Caco-2 (cell line): ENCODE data around the gene VPS37D. TPM values are rescaled to one million over a fixed set of nuclear protein-coding genes. Genes with fewer than 3 reads are reported as not detected.

Experiments
- BruUV-seq: library from RNA; stranded (reverse); fragments of 400-500 nt; replicated peaks from 2 replicates; lab custom pipeline; 2021; lab: Mats Ljungman, UMichigan
- CTCF ChIA-PET: fragments of 300-600 bp; sonication (Branson Sonifier 250); formaldehyde crosslinking; loops from one replicate; lab custom pipeline; 2022; ENCODE audit warnings: antibody characterized with exemption; lab: Charles Lee
- POLR2A ChIA-PET: fragments of 300-600 bp; sonication (Branson Sonifier 250); formaldehyde crosslinking; loops from one replicate; lab custom pipeline; 2022; ENCODE audit warnings: antibody characterized with exemption; lab: Charles Lee
- DNase-seq, 2 experiments: peaks; one replicate each; pipeline versions ENCODE4 v3.0.0 to v3.0.0-alpha.2; 2020 to 2022
- H3K27me3 ChIP-seq: replicated peaks from 2 replicates; pipeline ENCODE4 v1.6.0; 2011; ENCODE audit warnings: low read length; ENCODE audit not compliant: control insufficient read depth, insufficient read depth
- H3K36me3 ChIP-seq: 2 replicates; pipeline ENCODE4 v1.5.1; 2011; ENCODE audit warnings: low read length; ENCODE audit not compliant: control insufficient read depth, insufficient read depth
- H3K4me1 ChIP-seq: fragments of 250-450 bp; sonication (Bioruptor Pico); 2 replicates; pipeline ENCODE4 v1.5.1; 2020; ENCODE audit warnings: mild to moderate bottlenecking
- H3K4me3 ChIP-seq: 2 replicates; pipeline ENCODE4 v1.5.1; 2011; ENCODE audit warnings: low read depth, mild to moderate bottlenecking, control low read depth, low read length
- H3K9me3 ChIP-seq: fragments of 250-450 bp; sonication (Bioruptor Pico); 2 replicates; pipeline ENCODE4 v1.5.1; 2020; ENCODE audit warnings: mild to moderate bottlenecking, moderate library complexity
- H3K27ac Mint-ChIP-seq: one replicate; pipeline ENCODE4 v1.8.0; 2022; ENCODE audit warnings: mixed read lengths; ENCODE audit not compliant: unreplicated experiment
- H3K27me3 Mint-ChIP-seq: one replicate; pipeline ENCODE4 v1.8.0; 2022; ENCODE audit warnings: mixed read lengths; ENCODE audit not compliant: insufficient read depth, unreplicated experiment
- H3K36me3 Mint-ChIP-seq: one replicate; pipeline ENCODE4 v1.8.0; 2022; ENCODE audit warnings: mild to moderate bottlenecking, mixed read lengths; ENCODE audit not compliant: insufficient read depth, unreplicated experiment
- H3K4me1 Mint-ChIP-seq: one replicate; pipeline ENCODE4 v1.8.0; 2022; ENCODE audit warnings: low read depth, mixed read lengths; ENCODE audit not compliant: unreplicated experiment
- H3K4me3 Mint-ChIP-seq: one replicate; pipeline ENCODE4 v1.8.0; 2022; ENCODE audit warnings: mild to moderate bottlenecking, moderate library complexity, mixed read lengths; ENCODE audit not compliant: unreplicated experiment
- H3K9me3 Mint-ChIP-seq: one replicate; pipeline ENCODE4 v1.8.0; 2022; ENCODE audit warnings: mixed read lengths; ENCODE audit not compliant: unreplicated experiment
- CTCF ChIP-seq, 2 experiments: fragments of 200-600 bp in 1 of 2; IDR thresholded peaks; 1 replicate in 1 of 2; 2 replicates in 1 of 2; pipeline versions ENCODE4 v1.5.1 to v1.8.0; 2011 to 2022; ENCODE audit warnings: antibody characterized with exemption in 1 of 2, control low read depth in 1 of 2, inconsistent platforms in 1 of 2, low read depth in 1 of 2, low read length in 1 of 2, mild to moderate bottlenecking in 1 of 2, moderate library complexity in 1 of 2; ENCODE audit not compliant: insufficient read depth in 1 of 2, severe bottlenecking in 1 of 2, unreplicated experiment in 1 of 2
- intact Hi-C: fragments of 100-400 bp; cut with micrococcal nuclease; formaldehyde crosslinking; loops from one replicate; pipeline ENCODE4 v1.10.0; 2022; ENCODE audit not compliant: unreplicated experiment
- total RNA-seq: library from RNA; stranded (reverse); gene quantifications from 2 replicates; pipeline ENCODE4 v1.2.3, GENCODE V29; 2022

Gene VPS37D
- total RNA-seq, 1 experiment from 2014 or later, result 2.7 TPM

DNA sequence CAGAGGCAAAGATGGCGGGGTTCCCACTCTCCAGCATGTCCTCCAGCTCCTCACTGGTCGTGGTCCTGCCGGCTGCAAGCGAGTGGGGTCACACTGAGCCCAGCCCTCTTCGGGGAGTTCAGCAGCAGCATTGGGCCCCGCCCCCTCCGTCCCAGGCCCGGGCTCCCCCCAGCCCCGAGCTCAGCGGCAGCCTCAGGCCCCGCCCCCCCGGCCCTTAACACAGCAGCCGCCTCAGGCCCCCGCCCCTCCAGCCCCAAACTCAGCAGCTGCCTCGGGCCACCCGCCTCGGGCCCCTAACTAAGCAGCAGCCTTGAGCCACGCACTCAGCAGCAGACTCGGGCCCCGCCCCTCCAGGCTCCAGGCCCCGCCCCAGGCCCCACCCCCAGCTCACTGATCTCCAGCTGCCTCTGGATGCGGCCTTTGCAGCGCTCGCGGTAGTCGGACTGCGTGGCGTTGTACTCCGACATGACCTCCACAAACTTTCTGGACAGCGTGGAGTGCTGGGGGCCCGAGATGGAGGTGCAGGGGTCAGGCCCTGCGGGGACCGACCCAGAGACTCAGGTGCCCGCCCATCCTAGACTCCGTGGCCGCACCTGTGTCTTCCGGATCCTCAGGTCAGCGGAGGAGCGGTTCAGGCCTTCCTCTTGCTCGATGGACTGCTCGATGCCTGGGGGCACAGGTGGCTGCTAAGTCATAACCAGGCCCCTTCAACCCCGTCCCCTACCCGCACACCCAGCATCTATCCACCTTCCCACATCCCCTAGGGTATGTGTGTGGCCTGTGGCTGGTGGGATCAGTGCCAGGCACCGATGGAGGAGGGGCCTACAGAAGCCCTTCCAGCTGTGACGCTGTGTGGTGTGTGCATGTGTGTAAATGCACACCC is 36.4 kb downstream of the VPS37D start:
- no TSS peak for BruUV-seq
- no peak overlapping the region for H3K4me3 Mint-ChIP-seq
- Histone ChIP-seq H3K9me3 (no peaks in the 10 kb centered on the region), H3K36me3 (peaks cover 1% of the 10 kb centered on the region; the same call in 1 of the 2 replicates), H3K4me1 (peaks cover 11% of the 10 kb centered on the region), H3K4me3 (no peak overlapping the region), H3K27me3 (no peaks in the 10 kb centered on the region)
- intact Hi-C loops, result no loop called here
- no peak for TF ChIP-seq CTCF (IDR thresholded peaks at IDR 0.05; ENCODE audit: insufficient read depth in 1 of 2, low read depth in 1 of 2, low read length in 1 of 2, severe bottlenecking in 1 of 2, unreplicated experiment in 1 of 2)
- H3K4me1 Mint-ChIP-seq, result no peaks in the 10 kb centered on the region
- CTCF ChIA-PET, result interaction anchor here (0.6 to 1.2 kb wide), 2 partner anchors 11 to 34 kb away, joined by 3 read pairs; partner anchors contain the start of gene ABHD11
- no peaks in the 10 kb centered on the region for H3K27me3 Mint-ChIP-seq
- no peak for DNase-seq
- peaks cover 77% of the 10 kb centered on the region for H3K36me3 Mint-ChIP-seq
- POLR2A ChIA-PET, result no interaction called here
- no peak overlapping the region for H3K27ac Mint-ChIP-seq
- H3K9me3 Mint-ChIP-seq, result no peaks in the 10 kb centered on the region

DNA sequence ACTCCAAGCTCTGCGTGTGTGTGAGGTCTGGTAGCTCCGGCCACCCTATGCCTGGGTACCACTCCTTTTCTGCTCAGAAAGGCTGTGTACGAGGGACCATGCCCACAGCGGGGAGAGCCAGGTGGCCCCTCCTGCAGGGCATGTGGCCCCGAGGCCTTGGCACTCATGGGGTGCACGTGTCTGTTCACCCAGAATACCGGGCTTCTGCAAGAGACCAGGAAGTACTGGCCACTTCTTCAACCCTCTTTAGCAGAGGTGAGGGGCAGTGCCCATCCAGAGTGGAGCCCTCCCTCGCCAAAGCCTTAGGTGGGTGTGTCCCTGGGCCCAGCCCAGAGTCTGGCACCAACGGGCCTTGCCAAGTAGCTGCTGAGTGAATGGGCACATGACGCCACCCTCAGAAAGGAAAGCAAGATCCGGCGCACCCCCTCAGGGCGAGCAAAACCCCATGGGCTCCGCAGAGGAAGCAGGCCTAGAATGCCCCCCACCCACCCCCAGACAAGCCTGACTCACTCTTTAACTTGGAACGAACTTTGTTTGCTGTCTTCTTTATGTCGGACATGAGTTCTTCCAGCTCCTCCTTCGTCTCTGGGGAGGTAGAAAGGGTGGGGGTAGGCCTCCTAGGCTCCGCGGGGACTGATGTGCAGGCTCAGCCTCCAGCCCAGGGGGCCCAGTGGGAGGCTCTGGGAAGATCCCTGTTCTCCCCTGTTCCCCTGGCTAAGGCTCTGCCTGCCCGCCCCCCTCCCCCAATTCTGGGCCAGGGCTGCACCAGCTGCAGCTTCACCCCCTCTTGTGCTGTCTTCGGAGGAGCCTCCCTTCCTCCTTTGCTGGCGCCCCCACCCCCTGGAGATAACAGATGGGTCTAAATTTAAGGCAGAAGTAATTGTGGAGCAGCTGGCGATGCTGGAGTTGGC is 37.3 kb downstream of the VPS37D start:
- no peak overlapping the region for H3K27ac Mint-ChIP-seq
- no peaks in the 10 kb centered on the region for H3K27me3 Mint-ChIP-seq
- DNase-seq, result no peak
- no peak for TF ChIP-seq CTCF (IDR thresholded peaks at IDR 0.05; ENCODE audit: insufficient read depth in 1 of 2, low read depth in 1 of 2, low read length in 1 of 2, severe bottlenecking in 1 of 2, unreplicated experiment in 1 of 2)
- no TSS peak for BruUV-seq
- ChIA-PET POLR2A (no interaction called here), CTCF (interaction anchor here (1.2 kb wide), 1 partner anchor 10 kb away, joined by 3 read pairs; no protein-coding TSS in a partner anchor)
- H3K9me3 Mint-ChIP-seq, result no peaks in the 10 kb centered on the region
- peaks cover 2% of the 10 kb centered on the region for H3K4me1 ChIP-seq
- H3K27me3 ChIP-seq, result no peaks in the 10 kb centered on the region
- intact Hi-C loops, result no loop called here
- H3K4me3 Mint-ChIP-seq, result no peak overlapping the region
- no peaks in the 10 kb centered on the region for H3K4me1 Mint-ChIP-seq
- peaks cover 1% of the 10 kb centered on the region; the same call in 1 of the 2 replicates for H3K36me3 ChIP-seq
- H3K4me3 ChIP-seq, result no peak overlapping the region
- H3K36me3 Mint-ChIP-seq, result peaks cover 69% of the 10 kb centered on the region
- H3K9me3 ChIP-seq, result no peaks in the 10 kb centered on the region

GRCh38 chr7:73705551-73705920 is 37.9 kb downstream of the VPS37D start:
- no peaks in the 10 kb centered on the region for H3K4me1 Mint-ChIP-seq
- POLR2A ChIA-PET, result no interaction called here
- Histone ChIP-seq H3K4me1 (no peaks in the 10 kb centered on the region), H3K36me3 (peaks cover 1% of the 10 kb centered on the region; the same call in 1 of the 2 replicates), H3K4me3 (no peak overlapping the region), H3K9me3 (no peaks in the 10 kb centered on the region), H3K27me3 (no peaks in the 10 kb centered on the region)
- BruUV-seq, result no TSS peak
- H3K27ac Mint-ChIP-seq, result no peak overlapping the region
- no peaks in the 10 kb centered on the region for H3K27me3 Mint-ChIP-seq
- TF ChIP-seq CTCF (IDR thresholded peaks at IDR 0.05; ENCODE audit: insufficient read depth in 1 of 2, low read depth in 1 of 2, low read length in 1 of 2, severe bottlenecking in 1 of 2, unreplicated experiment in 1 of 2), result no peak
- CTCF ChIA-PET, result no interaction called here
- H3K4me3 Mint-ChIP-seq, result no peak overlapping the region
- intact Hi-C loops, result no loop called here
- peaks cover 64% of the 10 kb centered on the region for H3K36me3 Mint-ChIP-seq
- no peak for DNase-seq
- H3K9me3 Mint-ChIP-seq, result no peaks in the 10 kb centered on the region
